ENCODE data around the gene FOXP1.

DNA sequence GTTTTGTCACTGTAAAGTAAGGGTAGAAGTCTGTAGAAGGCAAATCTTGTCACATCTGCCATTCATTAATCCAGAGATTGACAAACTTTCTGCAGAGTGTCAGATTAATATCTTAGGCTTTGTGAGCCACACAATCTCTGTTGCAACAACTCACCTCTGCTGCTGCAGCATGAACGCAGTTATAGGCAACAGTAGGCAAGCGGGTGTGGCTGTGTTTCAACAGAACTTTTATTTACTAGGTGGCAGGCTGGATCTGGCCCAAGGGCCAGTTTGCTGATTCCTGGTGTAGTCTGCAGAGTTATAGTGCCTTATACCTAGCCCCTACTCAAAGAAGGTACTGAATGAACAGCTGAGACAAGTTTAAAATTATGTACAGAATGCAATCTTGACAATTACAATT is 396.7 kb downstream of the FOXP1 start:
- TF ChIP-seq EP300 (IDR thresholded peaks at IDR 0.05) (no peak), POLR2A (IDR thresholded peaks at IDR 0.05) (no peak)
